Amniotic stem cell (primary cell): ENCODE measurements around the gene VN1R5.

Source experiments
- DNase-seq: peaks from one replicate; lab custom pipeline; 2025; lab: John Stamatoyannopoulos, UW

VN1R5 gene

GRCh38 chr1:247300491-247301175 is 44.8 kb downstream of the VN1R5 start:
- no peak for DNase-seq

GRCh38 chr1:247301176-247301540 is 45.3 kb downstream of the VN1R5 start:
- no peak for DNase-seq

- no peak for DNase-seq
These were observed 47.3 kb downstream of the VN1R5 start for GRCh38 chr1:247303216-247303615.

GRCh38 chr1:247304031-247304430 is 48.2 kb downstream of the VN1R5 start:
- DNase-seq = no peak
